GM23338 (cell line): Measurements from ENCODE around the gene SIDT2. TPM values are rescaled to one million over a fixed set of nuclear protein-coding genes. Genes with fewer than 3 reads are reported as not detected.

Source experiments
- ATAC-seq: fragments of 200-7000 bp; cut with Tn5 transposase; 3 replicates; pipeline ENCODE4 v1.9.1; 2020
- DNase-seq: peaks from one replicate; pipeline ENCODE4 v3.0.0-alpha.2; 2015; ENCODE audit warnings: low spot score
- H2AFZ ChIP-seq: fragments of 200-600 bp; sonication (generic); 2 replicates; pipeline ENCODE4 v1.8.0; 2016; ENCODE audit warnings: antibody characterized with exemption, mild to moderate bottlenecking, moderate library complexity
- H3F3A ChIP-seq: fragments of 200-600 bp; sonication (generic); replicated peaks from 2 replicates; pipeline ENCODE4 v1.8.0; 2017; ENCODE audit warnings: antibody characterized with exemption, mixed run types, low read depth
- H3K27ac ChIP-seq: fragments of 200-600 bp; sonication (generic); 2 replicates; pipeline ENCODE4 v1.6.1; 2016; ENCODE audit warnings: low read depth
- H3K27me3 ChIP-seq: fragments of 200-600 bp; sonication (generic); 2 replicates; pipeline ENCODE4 v1.8.0; 2016; ENCODE audit warnings: mild to moderate bottlenecking, mixed run types, moderate library complexity; ENCODE audit not compliant: insufficient read depth
- H3K36me3 ChIP-seq: fragments of 200-600 bp; sonication (generic); 2 replicates; pipeline ENCODE4 v1.8.0; 2016; ENCODE audit warnings: mild to moderate bottlenecking; ENCODE audit not compliant: insufficient read depth
- H3K4me1 ChIP-seq: fragments of 200-600 bp; sonication (generic); 2 replicates; pipeline ENCODE4 v1.8.0; 2016; ENCODE audit warnings: mild to moderate bottlenecking, moderate library complexity; ENCODE audit not compliant: insufficient read depth
- H3K4me2 ChIP-seq: fragments of 200-600 bp; sonication (generic); 2 replicates; pipeline ENCODE4 v1.7.1; 2017; ENCODE audit warnings: mixed run types
- H3K4me3 ChIP-seq: fragments of 200-600 bp; sonication (generic); 2 replicates; pipeline ENCODE4 v1.6.1; 2016; ENCODE audit warnings: mixed run types
- H3K79me2 ChIP-seq: fragments of 200-600 bp; sonication (generic); replicated peaks from 2 replicates; pipeline ENCODE4 v1.8.0; 2017; ENCODE audit warnings: mild to moderate bottlenecking; ENCODE audit not compliant: insufficient read depth
- H3K9me2 ChIP-seq: fragments of 200-600 bp; sonication (generic); 2 replicates; pipeline ENCODE4 v1.8.0; 2017; ENCODE audit not compliant: insufficient read depth
- H4K20me1 ChIP-seq: fragments of 200-600 bp; sonication (generic); replicated peaks from 2 replicates; pipeline ENCODE4 v1.8.0; 2017; ENCODE audit warnings: mild to moderate bottlenecking; ENCODE audit not compliant: insufficient read depth
- H3K27ac Mint-ChIP-seq: 2 replicates; pipeline ENCODE4 v1.8.0; 2020; ENCODE audit warnings: inconsistent platforms, mild to moderate bottlenecking, moderate library complexity, mixed read lengths
- H3K27me3 Mint-ChIP-seq: 3 replicates; pipeline ENCODE4 v1.8.0; 2022; ENCODE audit warnings: low read depth, mild to moderate bottlenecking, moderate library complexity, mixed read lengths, inconsistent platforms; ENCODE audit not compliant: insufficient read depth, poor library complexity
- H3K36me3 Mint-ChIP-seq: 3 replicates; pipeline ENCODE4 v1.8.0; 2021; ENCODE audit warnings: low read depth, mild to moderate bottlenecking, inconsistent platforms, moderate library complexity, mixed read lengths
- H3K4me1 Mint-ChIP-seq: 3 replicates; pipeline ENCODE4 v1.8.0; 2020; ENCODE audit warnings: mild to moderate bottlenecking, inconsistent platforms, mixed read lengths
- H3K4me3 Mint-ChIP-seq: 3 replicates; pipeline ENCODE4 v1.8.0; 2021; ENCODE audit warnings: moderate library complexity, mild to moderate bottlenecking, inconsistent platforms, mixed read lengths
- H3K9me3 Mint-ChIP-seq: 3 replicates; pipeline ENCODE4 v1.8.0; 2020; ENCODE audit warnings: moderate library complexity, mild to moderate bottlenecking, inconsistent platforms, mixed read lengths
- CREB1 ChIP-seq: fragments of 250-450 bp; sonication (Bioruptor Pico); IDR thresholded peaks from 2 replicates; pipeline ENCODE4 v1.5.0; 2020; ENCODE audit warnings: low read depth, mild to moderate bottlenecking, moderate library complexity
- CTCF ChIP-seq, 2 experiments: fragments of 200-600 bp in 1 of 2; sonication (generic) in 1 of 2; conservative IDR thresholded peaks; 2 replicates each; pipeline versions ENCODE4 v1.5.1 to v1.6.1; 2016 to 2017; ENCODE audit warnings: antibody characterized with exemption in 2 of 2, low read depth in 2 of 2, mild to moderate bottlenecking in 2 of 2, moderate library complexity in 1 of 2
- ETS1 ChIP-seq: IDR thresholded peaks from 2 replicates; pipeline ENCODE4 v1.6.1; 2016; ENCODE audit warnings: antibody characterized with exemption
- EZH2 ChIP-seq: fragments of 200-600 bp; sonication (generic); IDR thresholded peaks from one replicate; pipeline ENCODE4 v1.8.0; 2017; ENCODE audit warnings: antibody characterized with exemption, mild to moderate bottlenecking, low read depth; ENCODE audit not compliant: unreplicated experiment
- EZH2phosphoT487 ChIP-seq: fragments of 200-600 bp; sonication (generic); IDR thresholded peaks from one replicate; pipeline ENCODE4 v1.8.1; 2018; ENCODE audit warnings: antibody characterized with exemption; ENCODE audit not compliant: unreplicated experiment
- JUNB ChIP-seq: IDR thresholded peaks from one replicate; pipeline ENCODE4 v1.6.1; 2016; ENCODE audit warnings: antibody characterized with exemption; ENCODE audit not compliant: unreplicated experiment
- NANOG ChIP-seq: IDR thresholded peaks from 2 replicates; pipeline ENCODE4 v1.6.1; 2016; ENCODE audit warnings: antibody characterized with exemption, borderline replicate concordance
- POLR2AphosphoS5 ChIP-seq: IDR thresholded peaks from 2 replicates; pipeline ENCODE4 v1.6.1; 2016; ENCODE audit warnings: antibody characterized with exemption, low read depth
- REST ChIP-seq: IDR thresholded peaks from one replicate; pipeline ENCODE4 v1.6.1; 2018; ENCODE audit warnings: antibody characterized with exemption; ENCODE audit not compliant: unreplicated experiment
- STAT1 ChIP-seq: IDR thresholded peaks from one replicate; pipeline ENCODE4 v1.6.1; 2016; ENCODE audit warnings: antibody characterized with exemption; ENCODE audit not compliant: unreplicated experiment
- ZNF114 ChIP-seq: fragments of 250-450 bp; sonication (Bioruptor Pico); IDR thresholded peaks from 2 replicates; pipeline ENCODE4 v1.5.0; 2020; ENCODE audit warnings: mild to moderate bottlenecking, moderate library complexity
- ZNF331 ChIP-seq: fragments of 250-450 bp; sonication (Bioruptor Pico); IDR thresholded peaks from 2 replicates; pipeline ENCODE4 v1.5.0; 2020; ENCODE audit warnings: low read depth, mild to moderate bottlenecking, moderate library complexity
- ZNF462 ChIP-seq: fragments of 250-450 bp; sonication (Bioruptor Pico); IDR thresholded peaks from 2 replicates; pipeline ENCODE4 v1.5.0; 2020; ENCODE audit warnings: mild to moderate bottlenecking, moderate library complexity
- polyA plus RNA-seq: library from polyadenylated mRNA; unstranded; fragments of >200 nt; fragmentation: Nextera tagmentation; extraction: Ambion mirVana; gene quantifications from 2 replicates; pipeline ENCODE4 v1.2.1, GENCODE V29; 2016
- total RNA-seq: library from RNA; depleted of rRNA; stranded (reverse); fragments of >200 nt; shearing (Covaris generic); gene quantifications from 2 replicates; pipeline ENCODE4 v1.2.3, GENCODE V29; 2014

Gene SIDT2
- total and polyA plus RNA-seq, 2 experiments from 2014 or later, result 7.5 to 12.1 TPM

GRCh38 chr11:117219455-117219854, 40.9 kb downstream of the SIDT2 start:
- DNase-seq (no peak), ATAC-seq (no peak)
- H3K36me3 ChIP-seq, result 0 out of 2 replicates have a peak, but pooled peaks cover 6% of the 10 kb centered on the region
- no peak overlapping the region for H3K4me3 ChIP-seq
- no peaks in the 10 kb centered on the region for H3F3A ChIP-seq
- Mint-ChIP-seq H3K27ac (no peak overlapping the region; the same call in 1 of the 2 replicates), H3K4me3 (no peak overlapping the region), H3K36me3 (peaks cover 28% of the 10 kb centered on the region), H3K4me1 (peaks cover 8% of the 10 kb centered on the region), H3K9me3 (no peaks in the 10 kb centered on the region), H3K27me3 (peaks cover 7% of the 10 kb centered on the region)
- no peak overlapping the region for H3K27ac ChIP-seq
- no peaks in the 10 kb centered on the region for H3K9me2 ChIP-seq
- no peaks in the 10 kb centered on the region for H3K4me1 ChIP-seq
- H3K27me3 ChIP-seq, result no peaks in the 10 kb centered on the region
- H3K79me2 ChIP-seq, result no peaks in the 10 kb centered on the region
- TF ChIP-seq JUNB (no peak), NANOG (no peak), REST (no peak), EZH2 (no peak), STAT1 (no peak), ZNF114 (CRISPR knock-in tag) (no peak), ZNF462 (CRISPR knock-in tag) (no peak), EZH2phosphoT487 (no peak), ZNF331 (CRISPR knock-in tag) (no peak), CREB1 (no peak), POLR2AphosphoS5 (no peak), ETS1 (no peak), CTCF (conservative IDR thresholded peaks at IDR 0.05; ENCODE audit: low read depth in 2 of 2) (no peak)
- peaks cover 8% of the 10 kb centered on the region; the same call in 1 of the 2 replicates for H4K20me1 ChIP-seq
- H3K4me2 ChIP-seq, result no peak overlapping the region
- H2AFZ ChIP-seq, result no peak overlapping the region
